GM23338 (cell line): Measurements from ENCODE around the gene MLC1. TPM values are rescaled to one million over a fixed set of nuclear protein-coding genes. Genes with fewer than 3 reads are reported as not detected.

ENCODE experiments used
- ATAC-seq: fragments of 200-7000 bp; cut with Tn5 transposase; 3 replicates; pipeline ENCODE4 v1.9.1; 2020
- DNase-seq: peaks from one replicate; pipeline ENCODE4 v3.0.0-alpha.2; 2015; ENCODE audit warnings: low spot score
- H2AFZ ChIP-seq: fragments of 200-600 bp; sonication (generic); 2 replicates; pipeline ENCODE4 v1.8.0; 2016; ENCODE audit warnings: antibody characterized with exemption, mild to moderate bottlenecking, moderate library complexity
- H3F3A ChIP-seq: fragments of 200-600 bp; sonication (generic); replicated peaks from 2 replicates; pipeline ENCODE4 v1.8.0; 2017; ENCODE audit warnings: antibody characterized with exemption, mixed run types, low read depth
- H3K27ac ChIP-seq: fragments of 200-600 bp; sonication (generic); 2 replicates; pipeline ENCODE4 v1.6.1; 2016; ENCODE audit warnings: low read depth
- H3K27me3 ChIP-seq: fragments of 200-600 bp; sonication (generic); 2 replicates; pipeline ENCODE4 v1.8.0; 2016; ENCODE audit warnings: mild to moderate bottlenecking, mixed run types, moderate library complexity; ENCODE audit not compliant: insufficient read depth
- H3K36me3 ChIP-seq: fragments of 200-600 bp; sonication (generic); 2 replicates; pipeline ENCODE4 v1.8.0; 2016; ENCODE audit warnings: mild to moderate bottlenecking; ENCODE audit not compliant: insufficient read depth
- H3K4me1 ChIP-seq: fragments of 200-600 bp; sonication (generic); 2 replicates; pipeline ENCODE4 v1.8.0; 2016; ENCODE audit warnings: mild to moderate bottlenecking, moderate library complexity; ENCODE audit not compliant: insufficient read depth
- H3K4me2 ChIP-seq: fragments of 200-600 bp; sonication (generic); 2 replicates; pipeline ENCODE4 v1.7.1; 2017; ENCODE audit warnings: mixed run types
- H3K4me3 ChIP-seq: fragments of 200-600 bp; sonication (generic); 2 replicates; pipeline ENCODE4 v1.6.1; 2016; ENCODE audit warnings: mixed run types
- H3K79me2 ChIP-seq: fragments of 200-600 bp; sonication (generic); replicated peaks from 2 replicates; pipeline ENCODE4 v1.8.0; 2017; ENCODE audit warnings: mild to moderate bottlenecking; ENCODE audit not compliant: insufficient read depth
- H3K9me2 ChIP-seq: fragments of 200-600 bp; sonication (generic); 2 replicates; pipeline ENCODE4 v1.8.0; 2017; ENCODE audit not compliant: insufficient read depth
- H4K20me1 ChIP-seq: fragments of 200-600 bp; sonication (generic); replicated peaks from 2 replicates; pipeline ENCODE4 v1.8.0; 2017; ENCODE audit warnings: mild to moderate bottlenecking; ENCODE audit not compliant: insufficient read depth
- H3K27ac Mint-ChIP-seq: 2 replicates; pipeline ENCODE4 v1.8.0; 2020; ENCODE audit warnings: inconsistent platforms, mild to moderate bottlenecking, moderate library complexity, mixed read lengths
- H3K27me3 Mint-ChIP-seq: 3 replicates; pipeline ENCODE4 v1.8.0; 2022; ENCODE audit warnings: low read depth, mild to moderate bottlenecking, moderate library complexity, mixed read lengths, inconsistent platforms; ENCODE audit not compliant: insufficient read depth, poor library complexity
- H3K36me3 Mint-ChIP-seq: 3 replicates; pipeline ENCODE4 v1.8.0; 2021; ENCODE audit warnings: low read depth, mild to moderate bottlenecking, inconsistent platforms, moderate library complexity, mixed read lengths
- H3K4me1 Mint-ChIP-seq: 3 replicates; pipeline ENCODE4 v1.8.0; 2020; ENCODE audit warnings: mild to moderate bottlenecking, inconsistent platforms, mixed read lengths
- H3K4me3 Mint-ChIP-seq: 3 replicates; pipeline ENCODE4 v1.8.0; 2021; ENCODE audit warnings: moderate library complexity, mild to moderate bottlenecking, inconsistent platforms, mixed read lengths
- H3K9me3 Mint-ChIP-seq: 3 replicates; pipeline ENCODE4 v1.8.0; 2020; ENCODE audit warnings: moderate library complexity, mild to moderate bottlenecking, inconsistent platforms, mixed read lengths
- CREB1 ChIP-seq: fragments of 250-450 bp; sonication (Bioruptor Pico); IDR thresholded peaks from 2 replicates; pipeline ENCODE4 v1.5.0; 2020; ENCODE audit warnings: low read depth, mild to moderate bottlenecking, moderate library complexity
- CTCF ChIP-seq, 2 experiments: fragments of 200-600 bp in 1 of 2; sonication (generic) in 1 of 2; conservative IDR thresholded peaks; 2 replicates each; pipeline versions ENCODE4 v1.5.1 to v1.6.1; 2016 to 2017; ENCODE audit warnings: antibody characterized with exemption in 2 of 2, low read depth in 2 of 2, mild to moderate bottlenecking in 2 of 2, moderate library complexity in 1 of 2
- ETS1 ChIP-seq: IDR thresholded peaks from 2 replicates; pipeline ENCODE4 v1.6.1; 2016; ENCODE audit warnings: antibody characterized with exemption
- EZH2 ChIP-seq: fragments of 200-600 bp; sonication (generic); IDR thresholded peaks from one replicate; pipeline ENCODE4 v1.8.0; 2017; ENCODE audit warnings: antibody characterized with exemption, mild to moderate bottlenecking, low read depth; ENCODE audit not compliant: unreplicated experiment
- EZH2phosphoT487 ChIP-seq: fragments of 200-600 bp; sonication (generic); IDR thresholded peaks from one replicate; pipeline ENCODE4 v1.8.1; 2018; ENCODE audit warnings: antibody characterized with exemption; ENCODE audit not compliant: unreplicated experiment
- JUNB ChIP-seq: IDR thresholded peaks from one replicate; pipeline ENCODE4 v1.6.1; 2016; ENCODE audit warnings: antibody characterized with exemption; ENCODE audit not compliant: unreplicated experiment
- NANOG ChIP-seq: IDR thresholded peaks from 2 replicates; pipeline ENCODE4 v1.6.1; 2016; ENCODE audit warnings: antibody characterized with exemption, borderline replicate concordance
- POLR2AphosphoS5 ChIP-seq: IDR thresholded peaks from 2 replicates; pipeline ENCODE4 v1.6.1; 2016; ENCODE audit warnings: antibody characterized with exemption, low read depth
- REST ChIP-seq: IDR thresholded peaks from one replicate; pipeline ENCODE4 v1.6.1; 2018; ENCODE audit warnings: antibody characterized with exemption; ENCODE audit not compliant: unreplicated experiment
- STAT1 ChIP-seq: IDR thresholded peaks from one replicate; pipeline ENCODE4 v1.6.1; 2016; ENCODE audit warnings: antibody characterized with exemption; ENCODE audit not compliant: unreplicated experiment
- ZNF114 ChIP-seq: fragments of 250-450 bp; sonication (Bioruptor Pico); IDR thresholded peaks from 2 replicates; pipeline ENCODE4 v1.5.0; 2020; ENCODE audit warnings: mild to moderate bottlenecking, moderate library complexity
- ZNF331 ChIP-seq: fragments of 250-450 bp; sonication (Bioruptor Pico); IDR thresholded peaks from 2 replicates; pipeline ENCODE4 v1.5.0; 2020; ENCODE audit warnings: low read depth, mild to moderate bottlenecking, moderate library complexity
- ZNF462 ChIP-seq: fragments of 250-450 bp; sonication (Bioruptor Pico); IDR thresholded peaks from 2 replicates; pipeline ENCODE4 v1.5.0; 2020; ENCODE audit warnings: mild to moderate bottlenecking, moderate library complexity
- polyA plus RNA-seq: library from polyadenylated mRNA; unstranded; fragments of >200 nt; fragmentation: Nextera tagmentation; extraction: Ambion mirVana; gene quantifications from 2 replicates; pipeline ENCODE4 v1.2.1, GENCODE V29; 2016
- total RNA-seq: library from RNA; depleted of rRNA; stranded (reverse); fragments of >200 nt; shearing (Covaris generic); gene quantifications from 2 replicates; pipeline ENCODE4 v1.2.3, GENCODE V29; 2014

The MLC1 gene
- total and polyA plus RNA-seq, 2 experiments from 2014 or later: not detected

- Histone ChIP-seq H3K4me1 (no peaks in the 10 kb centered on the region), H3F3A (no peaks in the 10 kb centered on the region), H3K79me2 (no peaks in the 10 kb centered on the region), H4K20me1 (no peaks in the 10 kb centered on the region), H3K9me2 (no peaks in the 10 kb centered on the region), H3K4me2 (no peak overlapping the region), H3K27me3 (no peaks in the 10 kb centered on the region), H3K4me3 (no peak overlapping the region), H3K27ac (no peak overlapping the region), H3K36me3 (no peaks in the 10 kb centered on the region), H2AFZ (no peak overlapping the region; the same call in 1 of the 2 replicates)
- H3K27ac Mint-ChIP-seq: no peak overlapping the region
- peaks cover 10% of the 10 kb centered on the region for H3K4me1 Mint-ChIP-seq
- ATAC-seq (no peak), DNase-seq (no peak)
- TF ChIP-seq CTCF (conservative IDR thresholded peaks at IDR 0.05; ENCODE audit: low read depth in 2 of 2) (no peak), NANOG (no peak), POLR2AphosphoS5 (no peak), ZNF114 (no peak), ETS1 (no peak), REST (no peak), ZNF331 (CRISPR knock-in tag) (no peak), JUNB (no peak), STAT1 (no peak), EZH2phosphoT487 (no peak), ZNF462 (CRISPR knock-in tag) (no peak), EZH2 (no peak), CREB1 (CRISPR knock-in tag) (no peak)
- H3K9me3 Mint-ChIP-seq: no peaks in the 10 kb centered on the region
- peaks cover 13% of the 10 kb centered on the region for H3K27me3 Mint-ChIP-seq
- H3K4me3 Mint-ChIP-seq: no peak overlapping the region
- H3K36me3 Mint-ChIP-seq: no peaks in the 10 kb centered on the region
Observed at GRCh38 chr22:50078761-50079160, 6.5 kb downstream of the MLC1 start.
